Immature natural killer cell (primary cell): ENCODE data around the gene UBAC1. TPM values are rescaled to one million over a fixed set of nuclear protein-coding genes. Genes with fewer than 3 reads are reported as not detected.

ENCODE experiments used
- DNase-seq, 3 donors: peaks; one replicate each; pipeline ENCODE4 v3.0.0; 2022; ENCODE audit warnings: mixed read lengths in 1 of 3
- H3K27ac Mint-ChIP-seq, 6 donors: one replicate each; pipeline ENCODE4 v1.8.0; 2020; ENCODE audit warnings: mixed read lengths in 6 of 6, mild to moderate bottlenecking in 5 of 6, inconsistent platforms in 4 of 6, moderate library complexity in 3 of 6
- H3K27me3 Mint-ChIP-seq, 3 donors: one replicate each; pipeline ENCODE4 v1.8.0; 2020 to 2021; ENCODE audit warnings: low read depth in 3 of 3, mild to moderate bottlenecking in 3 of 3, mixed read lengths in 3 of 3, moderate library complexity in 3 of 3, inconsistent platforms in 1 of 3
- H3K36me3 Mint-ChIP-seq, 3 donors: one replicate each; pipeline ENCODE4 v1.8.0; 2020; ENCODE audit warnings: mixed read lengths in 3 of 3, inconsistent platforms in 2 of 3, mild to moderate bottlenecking in 2 of 3
- H3K4me1 Mint-ChIP-seq, 2 donors: one replicate each; pipeline ENCODE4 v1.8.0; 2020; ENCODE audit warnings: inconsistent platforms in 2 of 2, mild to moderate bottlenecking in 2 of 2, mixed read lengths in 2 of 2, moderate library complexity in 1 of 2
- H3K4me3 Mint-ChIP-seq, 5 donors: one replicate each; pipeline ENCODE4 v1.8.0; 2020; ENCODE audit warnings: mild to moderate bottlenecking in 5 of 5, mixed read lengths in 5 of 5, inconsistent platforms in 3 of 5, moderate library complexity in 3 of 5
- H3K9me3 Mint-ChIP-seq, 6 donors: one replicate each; pipeline ENCODE4 v1.8.0; 2020; ENCODE audit warnings: mild to moderate bottlenecking in 6 of 6, mixed read lengths in 6 of 6, inconsistent platforms in 4 of 6, moderate library complexity in 3 of 6
- polyA plus RNA-seq, 3 donors: library from polyadenylated mRNA; unstranded; fragments of 300-500 nt; fragmentation: Illumina TruSeq; gene quantifications; one replicate each; pipeline ENCODE4 v1.2.3, GENCODE V29; 2021

The UBAC1 gene
- polyA plus RNA-seq, 3 donors from 2014 or later: 16.4 to 28.3 (median 17.7) TPM

GRCh38 chr9:135990468-135991429 is 29.6 kb upstream of the UBAC1 start:
- Mint-ChIP-seq H3K27ac (peak overlapping the region in 1 of 6 donors; percentile 69), H3K9me3 (no peaks in the 10 kb centered on the region), H3K36me3 (no peaks in the 10 kb centered on the region), H3K27me3 (peaks cover 0 to 2% (median 2%) of the 10 kb centered on the region in 3 donors), H3K4me3 (peak overlapping the region in 4 of 5 donors; percentile 21 to 40 (median 37)), H3K4me1 (peaks cover 0 to 21% of the 10 kb centered on the region in 2 donors)
- DNase-seq: peak; percentile 19 to 45 (median 30)

- no peak overlapping the region for H3K27ac Mint-ChIP-seq
- no peaks in the 10 kb centered on the region for H3K9me3 Mint-ChIP-seq
- H3K4me1 Mint-ChIP-seq: peaks cover 0 to 21% of the 10 kb centered on the region in 2 donors
- peaks cover 0 to 2% (median 0%) of the 10 kb centered on the region in 3 donors for H3K27me3 Mint-ChIP-seq
- peak in 1 of 3 donors; percentile 13 for DNase-seq
- H3K36me3 Mint-ChIP-seq: no peaks in the 10 kb centered on the region
- H3K4me3 Mint-ChIP-seq: peak overlapping the region in 4 of 5 donors; percentile 21 to 40 (median 37)
Measured at GRCh38 chr9:135989722-135990467, 28.7 kb upstream of the UBAC1 start.

GRCh38 chr9:135989157-135989556 is 28.0 kb upstream of the UBAC1 start:
- Mint-ChIP-seq H3K27me3 (peaks cover 0 to 3% (median 2%) of the 10 kb centered on the region in 3 donors), H3K27ac (no peak overlapping the region), H3K4me1 (peaks cover 0 to 20% of the 10 kb centered on the region in 2 donors), H3K4me3 (no peak overlapping the region), H3K36me3 (no peaks in the 10 kb centered on the region), H3K9me3 (no peaks in the 10 kb centered on the region)
- DNase-seq: no peak

GRCh38 chr9:135988493-135988892 is 27.3 kb upstream of the UBAC1 start:
- H3K27ac Mint-ChIP-seq: no peak overlapping the region
- peaks cover 0 to 18% of the 10 kb centered on the region in 2 donors for H3K4me1 Mint-ChIP-seq
- no peak overlapping the region for H3K4me3 Mint-ChIP-seq
- no peaks in the 10 kb centered on the region for H3K9me3 Mint-ChIP-seq
- no peak for DNase-seq
- no peaks in the 10 kb centered on the region for H3K36me3 Mint-ChIP-seq
- H3K27me3 Mint-ChIP-seq: peaks cover 0 to 3% (median 2%) of the 10 kb centered on the region in 3 donors

GRCh38 chr9:135987838-135988404 is 26.7 kb upstream of the UBAC1 start:
- no peak for DNase-seq
- Mint-ChIP-seq H3K36me3 (no peaks in the 10 kb centered on the region), H3K27ac (no peak overlapping the region), H3K4me1 (peaks cover 0 to 18% of the 10 kb centered on the region in 2 donors), H3K27me3 (peaks cover 0 to 3% (median 2%) of the 10 kb centered on the region in 3 donors), H3K4me3 (no peak overlapping the region), H3K9me3 (no peaks in the 10 kb centered on the region)

- peaks cover 0 to 3% (median 2%) of the 10 kb centered on the region in 3 donors for H3K27me3 Mint-ChIP-seq
- peaks cover 0 to 7% of the 10 kb centered on the region in 2 donors for H3K4me1 Mint-ChIP-seq
- no peak overlapping the region for H3K4me3 Mint-ChIP-seq
- no peaks in the 10 kb centered on the region for H3K36me3 Mint-ChIP-seq
- H3K9me3 Mint-ChIP-seq: no peaks in the 10 kb centered on the region
- no peak for DNase-seq
- H3K27ac Mint-ChIP-seq: no peak overlapping the region
Measured at GRCh38 chr9:135986605-135987004, 25.4 kb upstream of the UBAC1 start.

GRCh38 chr9:135985889-135986288 is 24.7 kb upstream of the UBAC1 start:
- H3K36me3 Mint-ChIP-seq: no peaks in the 10 kb centered on the region

GRCh38 chr9:135985459-135985774 is 24.2 kb upstream of the UBAC1 start:
- no peak overlapping the region for H3K4me3 Mint-ChIP-seq
- H3K27me3 Mint-ChIP-seq: peaks cover 0 to 3% (median 2%) of the 10 kb centered on the region in 3 donors
- H3K4me1 Mint-ChIP-seq: peaks cover 0 to 4% of the 10 kb centered on the region in 2 donors
- no peak overlapping the region for H3K27ac Mint-ChIP-seq
- no peaks in the 10 kb centered on the region for H3K9me3 Mint-ChIP-seq
- no peaks in the 10 kb centered on the region for H3K36me3 Mint-ChIP-seq
- no peak for DNase-seq

More at GRCh38 chr9:135985889-135986288, 24.7 kb upstream of the UBAC1 start:
- Mint-ChIP-seq H3K4me1 (peaks cover 0 to 7% of the 10 kb centered on the region in 2 donors), H3K27me3 (peaks cover 0 to 3% (median 2%) of the 10 kb centered on the region in 3 donors), H3K4me3 (no peak overlapping the region), H3K27ac (no peak overlapping the region), H3K9me3 (no peaks in the 10 kb centered on the region)
- no peak for DNase-seq

- Mint-ChIP-seq H3K27me3 (peaks cover 0 to 6% (median 2%) of the 10 kb centered on the region in 3 donors), H3K36me3 (no peaks in the 10 kb centered on the region), H3K4me1 (peaks cover 0 to 3% of the 10 kb centered on the region in 2 donors), H3K9me3 (no peaks in the 10 kb centered on the region), H3K27ac (no peak overlapping the region), H3K4me3 (no peak overlapping the region)
- no peak for DNase-seq
Measured at GRCh38 chr9:135984072-135984710, 23.0 kb upstream of the UBAC1 start.

GRCh38 chr9:135983208-135984071 is 22.3 kb upstream of the UBAC1 start:
- H3K36me3 Mint-ChIP-seq: no peaks in the 10 kb centered on the region
- H3K9me3 Mint-ChIP-seq: no peaks in the 10 kb centered on the region
- H3K4me3 Mint-ChIP-seq: no peak overlapping the region
- DNase-seq: no peak
- H3K27me3 Mint-ChIP-seq: peaks cover 0 to 9% (median 6%) of the 10 kb centered on the region in 3 donors
- H3K27ac Mint-ChIP-seq: no peak overlapping the region
- H3K4me1 Mint-ChIP-seq: peaks cover 0 to 8% of the 10 kb centered on the region in 2 donors

- no peak overlapping the region for H3K4me3 Mint-ChIP-seq
- DNase-seq: no peak
- H3K36me3 Mint-ChIP-seq: no peaks in the 10 kb centered on the region
- H3K27ac Mint-ChIP-seq: no peak overlapping the region
- H3K9me3 Mint-ChIP-seq: no peaks in the 10 kb centered on the region
- H3K27me3 Mint-ChIP-seq: peaks cover 0 to 9% (median 6%) of the 10 kb centered on the region in 3 donors
- H3K4me1 Mint-ChIP-seq: peaks cover 0 to 8% of the 10 kb centered on the region in 2 donors
Measured at GRCh38 chr9:135982499-135983207, 21.5 kb upstream of the UBAC1 start.

- DNase-seq: no peak
- Mint-ChIP-seq H3K27ac (no peak overlapping the region), H3K4me1 (peaks cover 0 to 8% of the 10 kb centered on the region in 2 donors), H3K27me3 (peaks cover 3 to 9% (median 6%) of the 10 kb centered on the region in 3 donors), H3K9me3 (no peaks in the 10 kb centered on the region), H3K36me3 (no peaks in the 10 kb centered on the region), H3K4me3 (no peak overlapping the region)
Measured at GRCh38 chr9:135980926-135981630, 19.9 kb upstream of the UBAC1 start.
